ENCODE results near the gene TRAF4. TPM values are rescaled to one million over a fixed set of nuclear protein-coding genes. Genes with fewer than 3 reads are reported as not detected.

TRAF4 gene
- total and polyA plus RNA-seq, 10 of the 15 experiments (the other 5 are each of a cell fraction or from before 2014, with no cell fraction given), result 3.7 to 197 (median 66.4) TPM

DNA sequence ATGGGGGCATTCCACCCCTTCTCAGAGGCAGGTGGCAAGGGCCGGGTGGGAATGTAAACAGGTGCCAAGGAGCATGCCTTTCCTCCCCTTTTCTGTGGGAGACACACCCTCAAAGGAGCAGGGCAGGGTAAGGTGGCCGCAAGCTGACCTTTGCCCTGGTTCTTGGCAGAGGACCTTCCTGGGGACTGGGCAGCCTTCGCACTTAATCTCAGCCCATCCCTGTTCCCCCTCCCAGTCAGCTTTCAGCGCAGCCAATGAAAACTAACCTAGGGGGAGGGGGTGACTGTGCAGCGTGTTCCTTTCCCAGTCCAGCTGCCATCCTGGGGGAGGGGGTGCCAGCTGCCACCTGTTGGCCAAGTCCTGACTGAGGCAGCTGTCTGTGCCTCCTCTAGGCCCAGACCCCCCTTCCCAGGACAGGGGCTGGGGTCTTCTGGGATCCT, 2.8 kb downstream of the TRAF4 start:
- Histone ChIP-seq H3K27me3 (replicated peaks in 1 of 2; ENCODE audit: control insufficient read depth in 2 of 2, insufficient read depth in 2 of 2, low read length in 1 of 2) (no peaks in the 10 kb centered on the region), H4K20me1 (ENCODE audit: control insufficient read depth, insufficient read depth) (peaks cover 19% of the 10 kb centered on the region), H3K4me3 (peak overlapping the region; percentile 92), H3K9me3 (replicated peaks; ENCODE audit: control insufficient read depth, insufficient read depth, low read length) (no peaks in the 10 kb centered on the region), H3K27ac (ENCODE audit: control insufficient read depth, insufficient read depth) (peak overlapping the region; percentile 95), H3K4me2 (ENCODE audit: control insufficient read depth, insufficient read depth) (peak overlapping the region; percentile 85), H2AFZ (ENCODE audit: control insufficient read depth, low read depth, low read length) (no peak overlapping the region), H3K4me1 (ENCODE audit: control insufficient read depth, insufficient read depth, low read length) (peaks cover 45% of the 10 kb centered on the region), H3K79me2 (ENCODE audit: control insufficient read depth, insufficient read depth, low read length) (peaks cover 78% of the 10 kb centered on the region), H3K9ac (ENCODE audit: control insufficient read depth, insufficient read depth, low read length) (peak overlapping the region; percentile 98), H3K36me3 (ENCODE audit: control insufficient read depth in 2 of 2, insufficient read depth in 2 of 2, low read length in 1 of 2) (peaks cover 30 to 32% of the 10 kb centered on the region in 2 experiments)
- CTCF ChIA-PET, result interaction anchor here (4.1 to 10.0 kb wide), 2 partner anchors 17 to 21 kb away, joined by 32 to 394 read pairs; partner anchors contain the start of genes NEK8, RPL23A and TLCD1
- FAIRE-seq, result no peak
- BruUV-seq (replicated peaks), result no TSS peak
- intact Hi-C loops (cut with micrococcal nuclease; ENCODE audit: unreplicated experiment) (no loop called here), in situ Hi-C loops (cut with MboI) (loop anchor here (25.0 kb wide), 1 partner anchor 1284 kb away; the partner anchor contains the start of gene KSR1)
- no peak for DNase-seq (ENCODE audit: low read depth, low spot score)
- POLR2A ChIA-PET, result interaction anchor here (0.6 to 15.2 kb wide), 6 partner anchors 8 to 150 kb away, joined by 3 to 485 read pairs (median 4); partner anchors contain the start of genes BLTP2, FAM222B, NEK8 and RPL23A
- no peak for ATAC-seq
- TF ChIP-seq, protein P1, sequence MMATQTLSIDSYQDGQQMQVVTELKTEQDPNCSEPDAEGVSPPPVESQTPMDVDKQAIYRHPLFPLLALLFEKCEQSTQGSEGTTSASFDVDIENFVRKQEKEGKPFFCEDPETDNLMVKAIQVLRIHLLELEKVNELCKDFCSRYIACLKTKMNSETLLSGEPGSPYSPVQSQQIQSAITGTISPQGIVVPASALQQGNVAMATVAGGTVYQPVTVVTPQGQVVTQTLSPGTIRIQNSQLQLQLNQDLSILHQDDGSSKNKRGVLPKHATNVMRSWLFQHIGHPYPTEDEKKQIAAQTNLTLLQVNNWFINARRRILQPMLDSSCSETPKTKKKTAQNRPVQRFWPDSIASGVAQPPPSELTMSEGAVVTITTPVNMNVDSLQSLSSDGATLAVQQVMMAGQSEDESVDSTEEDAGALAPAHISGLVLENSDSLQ (IDR thresholded peaks at IDR 0.05), result no peak
- no peak for TF ChIP-seq BMI1 (IDR thresholded peaks at IDR 0.05; ENCODE audit: borderline replicate concordance)
- peak; percentile 33; the same call in 1 of the 2 replicates for TF ChIP-seq POLR2AphosphoS5 (IDR thresholded peaks at IDR 0.05; ENCODE audit: low read length)
- TF ChIP-seq SIN3A (IDR thresholded peaks at IDR 0.05; ENCODE audit: low read depth, low read length), result 0 out of 2 replicates have a peak, but pooled peaks have one; percentile 4
- TF ChIP-seq POLR2A (IDR thresholded peaks at IDR 0.05; ENCODE audit: low read depth, low read length), result peak; percentile 30; the same call in 1 of the 2 replicates
- TF ChIP-seq SP1 (IDR thresholded peaks at IDR 0.05; ENCODE audit: low read depth, low read length), result no peak
- no peak for TF ChIP-seq DPF2 (IDR thresholded peaks at IDR 0.05)
- TF ChIP-seq NR2F1 (conservative IDR thresholded peaks at IDR 0.05), result peak; percentile 28; the same call in 1 of the 2 replicates
- TF ChIP-seq IKZF1 (conservative IDR thresholded peaks at IDR 0.05), result no peak
- TF ChIP-seq, protein P2, sequence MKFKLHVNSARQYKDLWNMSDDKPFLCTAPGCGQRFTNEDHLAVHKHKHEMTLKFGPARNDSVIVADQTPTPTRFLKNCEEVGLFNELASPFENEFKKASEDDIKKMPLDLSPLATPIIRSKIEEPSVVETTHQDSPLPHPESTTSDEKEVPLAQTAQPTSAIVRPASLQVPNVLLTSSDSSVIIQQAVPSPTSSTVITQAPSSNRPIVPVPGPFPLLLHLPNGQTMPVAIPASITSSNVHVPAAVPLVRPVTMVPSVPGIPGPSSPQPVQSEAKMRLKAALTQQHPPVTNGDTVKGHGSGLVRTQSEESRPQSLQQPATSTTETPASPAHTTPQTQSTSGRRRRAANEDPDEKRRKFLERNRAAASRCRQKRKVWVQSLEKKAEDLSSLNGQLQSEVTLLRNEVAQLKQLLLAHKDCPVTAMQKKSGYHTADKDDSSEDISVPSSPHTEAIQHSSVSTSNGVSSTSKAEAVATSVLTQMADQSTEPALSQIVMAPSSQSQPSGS (IDR thresholded peaks at IDR 0.05; ENCODE audit: low read length), result no peak
- 68% methylated on average over 5 of the region's 5 CpGs for WGBS (ENCODE audit: insufficient coverage, insufficient replicate concordance, low lambda C conversion rate, missing lambda C conversion rate)
- RAD21 ChIA-PET (ENCODE audit: unreplicated experiment), result interaction anchor here (1.2 to 17.4 kb wide), 3 partner anchors 20 to 102 kb away, joined by 5 to 375 read pairs (median 5); partner anchors contain the start of genes BLTP2, NEK8 and TLCD1
- SMC1A ChIA-PET (ENCODE audit: uncharacterized antibody, unreplicated experiment), result interaction anchor here (17.8 kb wide), 1 partner anchor 18 kb away, joined by 326 read pairs; the partner anchor contains the start of genes NEK8 and TLCD1
